IPS-NIHi7 (cell line): Measurements from ENCODE around the gene CDH8.

Experiments used
- DNase-seq: peaks from one replicate; pipeline ENCODE4 v3.0.0; 2012; ENCODE audit warnings: mixed read lengths; ENCODE audit errors: extremely low spot score

CDH8 gene

DNA sequence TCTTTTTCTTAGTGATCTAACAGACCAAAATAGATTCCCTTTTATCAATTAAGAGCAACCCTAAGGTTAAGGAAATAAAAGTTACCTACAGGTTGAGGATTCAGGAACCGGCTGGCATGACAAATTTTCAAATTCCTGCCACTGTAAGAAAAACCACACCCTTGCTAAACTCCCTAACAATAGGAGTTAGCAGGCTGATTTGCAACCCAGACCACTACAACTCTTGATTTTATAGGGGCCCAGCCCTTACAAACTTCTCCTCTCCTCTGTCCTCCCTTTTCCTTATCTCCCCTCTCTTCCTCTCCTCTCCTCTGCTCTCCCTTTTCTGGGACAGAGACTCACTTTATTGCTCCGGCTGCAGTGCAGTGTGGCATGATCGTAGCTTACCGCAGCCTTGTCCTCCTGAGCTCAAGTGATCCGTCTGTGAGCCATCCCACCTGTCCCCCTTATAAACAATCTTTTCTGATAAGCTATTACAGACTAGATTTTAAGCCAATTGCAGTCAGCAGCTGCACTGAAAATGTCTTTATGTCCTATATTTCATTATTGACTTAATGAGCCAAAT, 418.9 kb downstream of the CDH8 start:
- no peak for DNase-seq

DNA sequence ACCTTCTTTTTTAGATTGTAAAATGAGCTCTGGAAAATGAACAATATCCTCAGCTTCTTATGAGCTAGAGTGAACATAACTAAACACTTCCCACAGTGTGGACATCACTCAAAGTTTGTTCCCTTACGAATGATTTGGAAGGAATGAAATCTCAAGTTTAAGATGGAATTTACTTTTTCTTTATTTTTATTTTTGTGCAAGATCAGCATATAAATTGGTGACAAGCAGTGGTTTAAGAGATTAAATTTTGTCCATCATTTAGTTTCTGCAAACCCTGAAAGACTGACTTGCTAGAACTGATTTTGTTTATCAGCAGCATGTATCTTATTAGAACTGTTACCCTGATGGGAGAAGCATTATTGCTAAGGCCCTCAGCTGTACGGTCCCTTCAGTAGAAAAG, 420.1 kb downstream of the CDH8 start:
- no peak for DNase-seq

GRCh38 chr16:61611847-61612491, 424.3 kb downstream of the CDH8 start:
- DNase-seq: no peak

DNA sequence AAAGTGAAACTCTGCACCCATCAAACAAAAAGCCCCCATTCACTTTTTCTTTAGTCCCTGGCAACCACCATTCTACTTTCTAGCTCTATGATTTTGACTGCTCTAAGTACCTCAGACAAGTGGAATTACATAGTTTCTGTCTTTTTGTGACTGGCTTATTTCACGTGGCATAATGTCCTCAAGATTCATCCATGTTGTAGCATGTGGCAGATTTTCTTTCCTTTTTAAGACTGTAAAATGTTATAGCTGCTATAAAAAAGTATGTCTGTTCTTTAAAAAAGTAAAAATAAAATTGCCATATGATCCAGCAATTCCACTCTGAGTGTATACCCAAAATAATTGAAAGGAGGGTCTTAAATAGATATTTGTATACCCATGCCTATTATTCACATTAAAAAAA, 429.7 kb downstream of the CDH8 start:
- DNase-seq: no peak
